CD8-positive, alpha-beta memory T cell (primary cell): ENCODE data around the gene MPLKIP. TPM values are rescaled to one million over a fixed set of nuclear protein-coding genes. Genes with fewer than 3 reads are reported as not detected.
A peak's percentile ranks its signal among the peaks of the same experiment; 100 is the strongest.
"Not testable (repeated sequence)": the region's sequence is repeated elsewhere in the genome, so short reads cannot be mapped to it uniquely, and the experiment has no call there.

Source experiments
- CTCF ChIA-PET: fragments of 350-600 bp; sonication (Branson Sonifier 250); formaldehyde crosslinking; loops from one replicate; lab custom pipeline; 2021; ENCODE audit warnings: antibody characterized with exemption; lab: Charles Lee
- POLR2A ChIA-PET: fragments of 350-600 bp; sonication (Branson Sonifier 250); formaldehyde crosslinking; loops from one replicate; lab custom pipeline; 2021; ENCODE audit warnings: antibody characterized with exemption; lab: Charles Lee
- DNase-seq, 5 donors: peaks; one replicate each; pipeline versions ENCODE4 v3.0.0 to v3.0.0-alpha.2; 2020 to 2022; ENCODE audit warnings: mixed read lengths in 1 of 5
- H3K27ac ChIP-seq: one replicate; pipeline ENCODE4 v1.7.0; 2013; ENCODE audit warnings: low read depth, mild to moderate bottlenecking, low read length, moderate library complexity
- H3K27me3 ChIP-seq: 2 replicates; pipeline ENCODE4 v1.7.0; 2013; ENCODE audit warnings: low read length, mild to moderate bottlenecking; ENCODE audit not compliant: insufficient read depth, poor library complexity, severe bottlenecking
- H3K36me3 ChIP-seq: 2 replicates; pipeline ENCODE4 v1.7.0; 2013; ENCODE audit warnings: mild to moderate bottlenecking, low read length, moderate library complexity; ENCODE audit not compliant: insufficient read depth
- H3K4me1 ChIP-seq: 2 replicates; pipeline ENCODE4 v1.7.0; 2013; ENCODE audit warnings: mild to moderate bottlenecking, low read length, moderate library complexity; ENCODE audit not compliant: insufficient read depth
- H3K4me3 ChIP-seq: 2 replicates; pipeline ENCODE4 v1.7.0; 2013; ENCODE audit warnings: mild to moderate bottlenecking, low read length
- H3K9me3 ChIP-seq: 2 replicates; pipeline ENCODE4 v1.7.0; 2013; ENCODE audit warnings: mild to moderate bottlenecking, low read length
- H3K27ac Mint-ChIP-seq, 8 donors: one replicate each; pipeline ENCODE4 v1.8.0; 2020 to 2021; ENCODE audit warnings: mixed read lengths in 8 of 8, mild to moderate bottlenecking in 6 of 8, inconsistent platforms in 3 of 8, moderate library complexity in 3 of 8
- H3K27me3 Mint-ChIP-seq, 2 donors: one replicate each; pipeline ENCODE4 v1.8.0; 2020 to 2021; ENCODE audit warnings: mixed read lengths in 2 of 2, mild to moderate bottlenecking in 1 of 2, moderate library complexity in 1 of 2
- H3K36me3 Mint-ChIP-seq, 3 donors: one replicate each; pipeline ENCODE4 v1.8.0; 2020 to 2021; ENCODE audit warnings: mixed read lengths in 3 of 3, inconsistent platforms in 1 of 3, mild to moderate bottlenecking in 1 of 3
- H3K4me1 Mint-ChIP-seq, 3 donors: one replicate each; pipeline ENCODE4 v1.8.0; 2020 to 2021; ENCODE audit warnings: mixed read lengths in 3 of 3, inconsistent platforms in 1 of 3, mild to moderate bottlenecking in 1 of 3
- H3K4me3 Mint-ChIP-seq, 7 donors: one replicate each; pipeline ENCODE4 v1.8.0; 2020 to 2021; ENCODE audit warnings: mixed read lengths in 7 of 7, mild to moderate bottlenecking in 6 of 7, moderate library complexity in 4 of 7, inconsistent platforms in 2 of 7
- H3K9me3 Mint-ChIP-seq, 5 donors: one replicate each; pipeline ENCODE4 v1.8.0; 2020 to 2022; ENCODE audit warnings: mixed read lengths in 5 of 5, mild to moderate bottlenecking in 3 of 5, moderate library complexity in 2 of 5, inconsistent platforms in 1 of 5
- polyA plus RNA-seq: library from polyadenylated mRNA; unstranded; fragments of 300-500 nt; fragmentation: Illumina TruSeq; gene quantifications from one replicate; pipeline ENCODE4 v1.2.3, GENCODE V29; 2021
- total RNA-seq, 2 experiments: library from RNA; stranded (reverse); gene quantifications; one replicate each; pipeline ENCODE4 v1.2.3, GENCODE V29; 2021

MPLKIP gene
- total RNA-seq (10 to 100 TPM; 33.4 to 33.5 TPM), polyA plus RNA-seq (60.8 TPM)

GRCh38 chr7:40134428-40135316, at the start of gene MPLKIP, which contains the start of gene SUGCT:
MPLKIP (minus strand) TSS chr7:40134622; CDS start chr7:40134567, 55 bp downstream.
SUGCT (plus strand) TSS chr7:40135005.
- Mint-ChIP-seq H3K27me3 (peaks cover 0 to 2% of the 10 kb centered on the region in 2 donors), H3K9me3 (no peaks in the 10 kb centered on the region), H3K4me1 (peaks cover 27 to 50% (median 41%) of the 10 kb centered on the region in 3 donors), H3K4me3 (peak within 1 kb of the TSS; percentile 96 to 99 (median 98)), H3K27ac (peak within 1 kb of the TSS; percentile 88 to 99 (median 98)), H3K36me3 (peaks cover 0 to 11% (median 0%) of the 10 kb centered on the region in 3 donors)
- H3K27me3 ChIP-seq = no peaks in the 10 kb centered on the region
- H3K9me3 ChIP-seq = no peaks in the 10 kb centered on the region
- DNase-seq = peak; percentile 78 to 92 (median 88)
- H3K4me3 ChIP-seq = peak within 1 kb of the TSS; percentile 84
- POLR2A ChIA-PET = interaction anchor here (0.6 to 1.8 kb wide), 5 partner anchors 17 to 238 kb away, joined by 3 to 14 read pairs (median 4); partner anchors contain the start of gene CDK13
- no peaks in the 10 kb centered on the region for H3K36me3 ChIP-seq
- peaks cover 37% of the 10 kb centered on the region for H3K4me1 ChIP-seq
- H3K27ac ChIP-seq = peak within 1 kb of the TSS; percentile 96
- CTCF ChIA-PET = interaction anchor here (0.8 to 2.9 kb wide), 15 partner anchors 9 to 555 kb away, joined by 3 to 13 read pairs (median 3); partner anchors contain the start of gene CDK13

- no peaks in the 10 kb centered on the region for H3K27me3 ChIP-seq
- Mint-ChIP-seq H3K4me3 (no peak overlapping the region), H3K36me3 (peaks cover 0 to 4% (median 0%) of the 10 kb centered on the region in 3 donors), H3K4me1 (no peaks in the 10 kb centered on the region), H3K27ac (no peak overlapping the region), H3K27me3 (peaks cover 0 to under 1% of the 10 kb centered on the region in 2 donors), H3K9me3 (no peaks in the 10 kb centered on the region)
- no peak overlapping the region for H3K4me3 ChIP-seq
- ChIA-PET POLR2A (no interaction called here), CTCF (no interaction called here)
- no peak for DNase-seq
- H3K9me3 ChIP-seq = no peaks in the 10 kb centered on the region
- H3K27ac ChIP-seq = no peak overlapping the region
- no peaks in the 10 kb centered on the region for H3K4me1 ChIP-seq
- no peaks in the 10 kb centered on the region for H3K36me3 ChIP-seq
Measured at GRCh38 chr7:40182452-40182851, 48.0 kb upstream of the MPLKIP start.

GRCh38 chr7:40177071-40177470, 42.6 kb upstream of the MPLKIP start:
- no peak overlapping the region for H3K27ac ChIP-seq
- no peaks in the 10 kb centered on the region for H3K9me3 ChIP-seq
- POLR2A ChIA-PET = no interaction called here
- Mint-ChIP-seq H3K36me3 (no peaks in the 10 kb centered on the region), H3K4me1 (no peaks in the 10 kb centered on the region), H3K9me3 (no peaks in the 10 kb centered on the region), H3K4me3 (no peak overlapping the region), H3K27me3 (peaks cover 7 to 9% of the 10 kb centered on the region in 2 donors), H3K27ac (no peak overlapping the region)
- H3K4me1 ChIP-seq = no peaks in the 10 kb centered on the region
- H3K36me3 ChIP-seq = no peaks in the 10 kb centered on the region
- CTCF ChIA-PET = no interaction called here
- no peak overlapping the region for H3K4me3 ChIP-seq
- no peak for DNase-seq
- H3K27me3 ChIP-seq = no peaks in the 10 kb centered on the region

- DNase-seq = no peak
- Histone ChIP-seq H3K4me1 (no peaks in the 10 kb centered on the region), H3K27me3 (no peaks in the 10 kb centered on the region), H3K36me3 (no peaks in the 10 kb centered on the region), H3K27ac (no peak overlapping the region), H3K4me3 (no peak overlapping the region), H3K9me3 (no peaks in the 10 kb centered on the region)
- POLR2A ChIA-PET = no interaction called here
- Mint-ChIP-seq H3K9me3 (no peaks in the 10 kb centered on the region), H3K27me3 (peaks cover 8 to 9% of the 10 kb centered on the region in 2 donors), H3K27ac (peak overlapping the region in 1 of 8 donors; percentile 54), H3K4me1 (no peaks in the 10 kb centered on the region), H3K36me3 (no peaks in the 10 kb centered on the region), H3K4me3 (no peak overlapping the region)
- CTCF ChIA-PET = no interaction called here
Measured at GRCh38 chr7:40175725-40176510, 41.5 kb upstream of the MPLKIP start.

- H3K27me3 ChIP-seq, H3K9me3 Mint-ChIP-seq, POLR2A ChIA-PET, H3K4me3 Mint-ChIP-seq, H3K36me3 Mint-ChIP-seq, H3K27me3 Mint-ChIP-seq, H3K4me3 ChIP-seq, H3K36me3 ChIP-seq, CTCF ChIA-PET, H3K27ac Mint-ChIP-seq, H3K9me3 ChIP-seq, DNase-seq, H3K27ac ChIP-seq, H3K4me1 ChIP-seq, H3K4me1 Mint-ChIP-seq: not testable (repeated sequence)
Measured at GRCh38 chr7:40175256-40175655, 40.8 kb upstream of the MPLKIP start.

- H3K4me1 Mint-ChIP-seq, CTCF ChIA-PET, H3K4me1 ChIP-seq, H3K9me3 Mint-ChIP-seq, H3K27ac ChIP-seq, POLR2A ChIA-PET, H3K27me3 ChIP-seq, H3K36me3 ChIP-seq, DNase-seq, H3K4me3 ChIP-seq, H3K27me3 Mint-ChIP-seq, H3K9me3 ChIP-seq, H3K4me3 Mint-ChIP-seq, H3K36me3 Mint-ChIP-seq, H3K27ac Mint-ChIP-seq: not testable (repeated sequence)
Measured at GRCh38 chr7:40173121-40173520, 38.7 kb upstream of the MPLKIP start.

GRCh38 chr7:40168266-40168665, 33.8 kb upstream of the MPLKIP start:
- H3K9me3 ChIP-seq, H3K9me3 Mint-ChIP-seq, H3K4me3 Mint-ChIP-seq, H3K36me3 Mint-ChIP-seq, H3K36me3 ChIP-seq, H3K27ac ChIP-seq, H3K4me1 ChIP-seq, POLR2A ChIA-PET, H3K4me1 Mint-ChIP-seq, CTCF ChIA-PET, H3K27me3 ChIP-seq, H3K4me3 ChIP-seq, DNase-seq, H3K27ac Mint-ChIP-seq: not testable (repeated sequence)
- peaks cover 10 to 17% of the 10 kb centered on the region in 2 donors for H3K27me3 Mint-ChIP-seq

GRCh38 chr7:40167291-40167690, 32.9 kb upstream of the MPLKIP start:
- H3K27ac ChIP-seq = no peak overlapping the region
- Mint-ChIP-seq H3K4me3 (no peak overlapping the region), H3K27me3 (peaks cover 10 to 16% of the 10 kb centered on the region in 2 donors), H3K9me3 (no peaks in the 10 kb centered on the region), H3K4me1 (no peaks in the 10 kb centered on the region), H3K27ac (no peak overlapping the region), H3K36me3 (no peaks in the 10 kb centered on the region)
- ChIA-PET POLR2A (no interaction called here), CTCF (no interaction called here)
- no peak overlapping the region for H3K4me3 ChIP-seq
- no peaks in the 10 kb centered on the region for H3K4me1 ChIP-seq
- H3K27me3 ChIP-seq = no peaks in the 10 kb centered on the region
- H3K9me3 ChIP-seq = no peaks in the 10 kb centered on the region
- no peak for DNase-seq
- no peaks in the 10 kb centered on the region for H3K36me3 ChIP-seq
